OCI-LY3 (cell line): ENCODE measurements around the gene PNKP.

ENCODE experiments used
- EZH2phosphoT487 ChIP-seq: fragments of 200-600 bp; shearing (Covaris generic); IDR thresholded peaks from 2 replicates; pipeline ENCODE4 v1.6.1; 2018; ENCODE audit warnings: antibody characterized with exemption, mixed run types, low read depth
- TF ChIP-seq, protein P1 (sequence below): fragments of 200-600, 300-600 bp; sonication (generic); IDR thresholded peaks from 2 replicates; pipeline ENCODE4 v1.5.1; 2014; ENCODE audit warnings: antibody characterized with exemption, low read length, low read depth

DNA sequence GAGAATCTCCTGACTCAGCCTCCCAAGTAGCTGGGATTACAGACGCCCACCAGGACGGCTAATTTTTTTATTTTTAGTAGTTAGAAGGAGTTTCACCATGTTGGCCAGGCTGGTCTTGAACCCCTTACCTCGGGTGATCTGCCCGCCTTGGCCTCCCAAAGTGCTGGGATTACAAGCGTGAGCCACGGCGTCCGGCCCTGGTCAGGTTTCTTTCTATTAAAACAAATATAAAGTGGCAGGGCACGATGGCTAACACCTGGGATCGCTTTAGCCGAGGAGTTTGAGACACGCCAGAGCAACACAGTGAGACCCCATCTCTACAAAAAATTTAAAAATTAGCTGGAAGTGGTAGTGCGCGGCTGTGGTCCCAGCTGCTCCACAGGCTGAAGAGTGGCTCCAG is 50.8 kb downstream of the PNKP start:
- TF ChIP-seq, protein P1, sequence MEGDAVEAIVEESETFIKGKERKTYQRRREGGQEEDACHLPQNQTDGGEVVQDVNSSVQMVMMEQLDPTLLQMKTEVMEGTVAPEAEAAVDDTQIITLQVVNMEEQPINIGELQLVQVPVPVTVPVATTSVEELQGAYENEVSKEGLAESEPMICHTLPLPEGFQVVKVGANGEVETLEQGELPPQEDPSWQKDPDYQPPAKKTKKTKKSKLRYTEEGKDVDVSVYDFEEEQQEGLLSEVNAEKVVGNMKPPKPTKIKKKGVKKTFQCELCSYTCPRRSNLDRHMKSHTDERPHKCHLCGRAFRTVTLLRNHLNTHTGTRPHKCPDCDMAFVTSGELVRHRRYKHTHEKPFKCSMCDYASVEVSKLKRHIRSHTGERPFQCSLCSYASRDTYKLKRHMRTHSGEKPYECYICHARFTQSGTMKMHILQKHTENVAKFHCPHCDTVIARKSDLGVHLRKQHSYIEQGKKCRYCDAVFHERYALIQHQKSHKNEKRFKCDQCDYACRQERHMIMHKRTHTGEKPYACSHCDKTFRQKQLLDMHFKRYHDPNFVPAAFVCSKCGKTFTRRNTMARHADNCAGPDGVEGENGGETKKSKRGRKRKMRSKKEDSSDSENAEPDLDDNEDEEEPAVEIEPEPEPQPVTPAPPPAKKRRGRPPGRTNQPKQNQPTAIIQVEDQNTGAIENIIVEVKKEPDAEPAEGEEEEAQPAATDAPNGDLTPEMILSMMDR = no peak
- no peak for TF ChIP-seq EZH2phosphoT487
